DND-41 (cell line): ENCODE measurements around the gene STAC.

Experiments
- ATAC-seq: fragments of 200-7000 bp; cut with Tn5 transposase; 3 replicates; pipeline ENCODE4 v1.9.1; 2021; ENCODE audit warnings: low read depth; ENCODE audit not compliant: insufficient read depth
- DNase-seq: peaks from one replicate; pipeline ENCODE4 v3.0.0-alpha.2; 2020
- H2AFZ ChIP-seq: 2 replicates; pipeline ENCODE4 v1.6.0; 2012; ENCODE audit warnings: low read depth, low read length
- H3K27ac ChIP-seq: 2 replicates; pipeline ENCODE4 v1.5.1; 2012; ENCODE audit warnings: low read length, inconsistent platforms
- H3K27me3 ChIP-seq: fragments of 200-600 bp; sonication (generic); 2 replicates; pipeline ENCODE4 v1.6.0; 2012; ENCODE audit warnings: low read length, mild to moderate bottlenecking, inconsistent platforms; ENCODE audit not compliant: insufficient read depth, poor library complexity
- H3K36me3 ChIP-seq: 2 replicates; pipeline ENCODE4 v1.5.1; 2012; ENCODE audit warnings: low read length, inconsistent platforms; ENCODE audit not compliant: insufficient read depth
- H3K4me1 ChIP-seq: 2 replicates; pipeline ENCODE4 v1.5.1; 2012; ENCODE audit warnings: mild to moderate bottlenecking, low read length; ENCODE audit not compliant: insufficient read depth
- H3K4me2 ChIP-seq: 2 replicates; pipeline ENCODE4 v1.6.0; 2012; ENCODE audit warnings: mild to moderate bottlenecking, moderate library complexity, low read length, inconsistent platforms; ENCODE audit not compliant: insufficient read depth
- H3K4me3 ChIP-seq, 2 experiments: fragments of 200-600 bp in 1 of 2; shearing (Covaris generic) in 1 of 2; 2 replicates each; pipeline ENCODE4 v1.5.1; 2012 to 2016; ENCODE audit warnings: inconsistent platforms in 2 of 2, low read length in 2 of 2, mild to moderate bottlenecking in 2 of 2, low read depth in 1 of 2, moderate library complexity in 1 of 2
- H3K79me2 ChIP-seq: 2 replicates; pipeline ENCODE4 v1.6.0; 2012; ENCODE audit warnings: low read length, inconsistent platforms; ENCODE audit not compliant: insufficient read depth
- H3K9ac ChIP-seq: 2 replicates; pipeline ENCODE4 v1.6.0; 2012; ENCODE audit warnings: low read depth, mild to moderate bottlenecking, inconsistent platforms, low read length, moderate library complexity
- H3K9me3 ChIP-seq: 2 replicates; pipeline ENCODE4 v1.5.1; 2012; ENCODE audit warnings: low read length, moderate library complexity, mild to moderate bottlenecking, inconsistent platforms; ENCODE audit not compliant: insufficient read depth, severe bottlenecking
- H4K20me1 ChIP-seq: 2 replicates; pipeline ENCODE4 v1.6.0; 2012; ENCODE audit warnings: low read length; ENCODE audit not compliant: insufficient read depth
- EZH2 ChIP-seq: IDR thresholded peaks from 3 replicates; pipeline ENCODE4 v1.6.1; 2012; ENCODE audit warnings: borderline replicate concordance, low read depth, mild to moderate bottlenecking, moderate library complexity, low read length, inconsistent platforms; ENCODE audit not compliant: severe bottlenecking
- TF ChIP-seq, protein P1 (sequence below): IDR thresholded peaks from 2 replicates; pipeline ENCODE4 v1.5.1; 2012; ENCODE audit warnings: borderline replicate concordance, low read length, moderate library complexity, mild to moderate bottlenecking; ENCODE audit not compliant: poor library complexity, severe bottlenecking; ENCODE audit errors: extremely low read depth

The STAC gene

GRCh38 chr3:36525115-36525801, 145.0 kb downstream of the STAC start:
- Histone ChIP-seq H3K27ac (no peak overlapping the region), H4K20me1 (no peaks in the 10 kb centered on the region), H3K4me2 (no peak overlapping the region), H3K27me3 (peaks cover 15% of the 10 kb centered on the region), H3K9ac (no peak overlapping the region), H3K36me3 (no peaks in the 10 kb centered on the region), H3K4me1 (no peaks in the 10 kb centered on the region), H3K4me3 (no peak overlapping the region), H2AFZ (no peak overlapping the region), H3K79me2 (no peaks in the 10 kb centered on the region), H3K9me3 (no peaks in the 10 kb centered on the region)
- DNase-seq (no peak), ATAC-seq (no peak)
- TF ChIP-seq EZH2: no peak
- TF ChIP-seq, protein P1, sequence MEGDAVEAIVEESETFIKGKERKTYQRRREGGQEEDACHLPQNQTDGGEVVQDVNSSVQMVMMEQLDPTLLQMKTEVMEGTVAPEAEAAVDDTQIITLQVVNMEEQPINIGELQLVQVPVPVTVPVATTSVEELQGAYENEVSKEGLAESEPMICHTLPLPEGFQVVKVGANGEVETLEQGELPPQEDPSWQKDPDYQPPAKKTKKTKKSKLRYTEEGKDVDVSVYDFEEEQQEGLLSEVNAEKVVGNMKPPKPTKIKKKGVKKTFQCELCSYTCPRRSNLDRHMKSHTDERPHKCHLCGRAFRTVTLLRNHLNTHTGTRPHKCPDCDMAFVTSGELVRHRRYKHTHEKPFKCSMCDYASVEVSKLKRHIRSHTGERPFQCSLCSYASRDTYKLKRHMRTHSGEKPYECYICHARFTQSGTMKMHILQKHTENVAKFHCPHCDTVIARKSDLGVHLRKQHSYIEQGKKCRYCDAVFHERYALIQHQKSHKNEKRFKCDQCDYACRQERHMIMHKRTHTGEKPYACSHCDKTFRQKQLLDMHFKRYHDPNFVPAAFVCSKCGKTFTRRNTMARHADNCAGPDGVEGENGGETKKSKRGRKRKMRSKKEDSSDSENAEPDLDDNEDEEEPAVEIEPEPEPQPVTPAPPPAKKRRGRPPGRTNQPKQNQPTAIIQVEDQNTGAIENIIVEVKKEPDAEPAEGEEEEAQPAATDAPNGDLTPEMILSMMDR: no peak

GRCh38 chr3:36538136-36538749, 157.9 kb downstream of the STAC start:
- Histone ChIP-seq H3K9me3 (no peaks in the 10 kb centered on the region), H3K36me3 (no peaks in the 10 kb centered on the region), H3K4me3 (no peak overlapping the region), H3K9ac (no peak overlapping the region), H2AFZ (no peak overlapping the region), H3K4me1 (no peaks in the 10 kb centered on the region), H3K79me2 (no peaks in the 10 kb centered on the region), H3K27me3 (peaks cover 19% of the 10 kb centered on the region), H4K20me1 (no peaks in the 10 kb centered on the region), H3K4me2 (no peak overlapping the region), H3K27ac (no peak overlapping the region)
- no peak for DNase-seq
- no peak for ATAC-seq
- TF ChIP-seq, protein P1: no peak
- TF ChIP-seq EZH2: no peak

- no peak for ATAC-seq
- DNase-seq: no peak
- H3K36me3 ChIP-seq: no peaks in the 10 kb centered on the region
- H4K20me1 ChIP-seq: no peaks in the 10 kb centered on the region
- no peaks in the 10 kb centered on the region for H3K79me2 ChIP-seq
- 0 out of 2 replicates have a peak, but pooled peaks cover 4% of the 10 kb centered on the region for H3K4me1 ChIP-seq
- TF ChIP-seq, protein P1: peak; percentile 51
- no peak for TF ChIP-seq EZH2
- no peak overlapping the region for H3K4me3 ChIP-seq
- H3K9me3 ChIP-seq: no peaks in the 10 kb centered on the region
- H3K27me3 ChIP-seq: peaks cover 19% of the 10 kb centered on the region
- H3K9ac ChIP-seq: no peak overlapping the region
- no peak overlapping the region for H3K4me2 ChIP-seq
- H2AFZ ChIP-seq: no peak overlapping the region
- no peak overlapping the region for H3K27ac ChIP-seq
Observed at GRCh38 chr3:36540888-36541518, 160.7 kb downstream of the STAC start.
